Dermis microvascular lymphatic vessel endothelial cell (primary cell): ENCODE results near the gene ZGRF1. TPM values are rescaled to one million over a fixed set of nuclear protein-coding genes. Genes with fewer than 3 reads are reported as not detected.
A peak's percentile ranks its signal among the peaks of the same experiment; 100 is the strongest.
"Not testable (repeated sequence)": the region's sequence is repeated elsewhere in the genome, so short reads cannot be mapped to it uniquely, and the experiment has no call there.

Experiments
- DNase-seq, 2 donors: peaks; one replicate each; pipeline versions ENCODE4 v3.0.0 to v3.0.0-alpha.2; 2010; ENCODE audit warnings: low read depth in 2 of 2
- total RNA-seq: library from RNA; depleted of rRNA; stranded (reverse); fragments of >200 nt; gene quantifications from 2 replicates; pipeline ENCODE4 v1.2.1, GENCODE V29; 2014

ZGRF1 gene
- 6.2 and 8.1 TPM in 2 replicates for total RNA-seq

DNA sequence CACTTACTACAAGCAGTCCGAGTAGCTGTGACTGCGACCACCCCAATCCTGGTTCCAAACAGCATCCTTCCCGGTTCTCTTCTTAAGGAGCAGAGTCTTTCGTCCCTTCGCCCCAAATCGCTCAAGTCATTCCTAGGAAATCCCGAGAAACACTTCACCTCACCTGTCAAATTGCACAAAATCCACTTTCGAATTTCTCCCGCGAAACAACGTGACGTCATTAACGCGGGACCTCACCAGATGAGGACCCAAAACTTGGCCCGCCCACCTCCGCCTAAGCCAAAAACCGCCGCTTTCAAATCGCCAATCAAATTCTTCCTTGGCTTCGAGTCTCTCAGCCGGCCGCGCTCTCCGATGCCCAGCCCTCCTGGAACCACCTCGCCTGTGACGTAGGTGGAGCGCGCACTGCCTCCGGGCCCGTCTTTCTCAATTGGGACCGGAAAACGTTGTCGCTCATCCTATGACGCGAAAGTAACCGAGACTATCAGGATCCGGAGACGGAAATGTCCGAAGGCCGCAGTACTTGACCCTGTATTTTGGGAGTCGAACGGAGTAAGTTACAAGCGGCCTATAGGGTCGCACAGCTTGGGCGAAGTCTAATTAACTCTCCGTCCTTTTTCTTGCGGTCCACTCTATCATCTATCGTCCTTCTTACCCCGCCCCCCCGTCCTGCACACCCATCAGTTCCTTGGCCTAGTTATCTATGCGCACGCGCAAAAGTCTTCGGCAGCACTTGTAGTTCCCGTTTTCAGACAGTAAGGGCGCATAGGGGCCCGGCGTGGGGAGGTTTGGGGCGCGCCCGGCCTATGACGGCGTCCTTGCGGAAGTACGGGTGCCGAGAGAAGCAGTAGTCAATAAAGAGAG is at the start of gene ZGRF1, which contains the start of gene LARP7:
TSS of gene ZGRF1 (minus strand) at position 222 of the 864 bp plus-strand sequence. CDS start 3,733 bp downstream, outside the sequence.
TSS of gene LARP7 (plus strand) at position 456 of the 864 bp plus-strand sequence. CDS start 7,527 bp downstream, outside the sequence.
- peak; percentile 99 to 100 for DNase-seq

- no peak for DNase-seq
Measured at GRCh38 chr4:112680996-112681395, 44.3 kb upstream of the ZGRF1 start.

DNA sequence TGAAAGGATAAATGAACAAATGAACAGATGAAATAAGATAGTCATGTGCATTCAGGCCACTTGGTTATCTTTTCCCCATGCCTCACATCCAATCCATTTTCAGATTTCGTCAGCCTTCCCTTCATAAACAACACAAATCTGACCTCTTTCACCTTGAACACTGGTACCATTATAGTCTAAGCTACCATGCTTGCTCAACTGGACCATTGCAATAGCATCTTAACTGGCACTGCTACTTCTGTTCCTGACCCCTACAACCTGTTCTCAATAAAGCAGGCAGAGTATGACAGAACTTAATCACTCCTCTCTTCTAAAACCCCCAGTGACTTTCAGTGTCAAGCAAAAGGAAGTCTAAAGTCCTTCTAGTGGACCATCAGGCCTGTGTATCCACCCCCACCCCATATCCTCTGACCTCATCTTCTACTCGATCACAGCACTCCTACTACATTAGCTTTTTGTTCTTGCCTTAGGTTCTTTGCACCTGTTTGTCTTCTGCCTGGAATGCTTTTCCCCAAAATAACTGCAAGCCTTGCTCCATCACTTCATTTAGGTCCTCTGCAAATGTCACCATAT is 40.9 kb upstream of the ZGRF1 start:
- no peak for DNase-seq

DNA sequence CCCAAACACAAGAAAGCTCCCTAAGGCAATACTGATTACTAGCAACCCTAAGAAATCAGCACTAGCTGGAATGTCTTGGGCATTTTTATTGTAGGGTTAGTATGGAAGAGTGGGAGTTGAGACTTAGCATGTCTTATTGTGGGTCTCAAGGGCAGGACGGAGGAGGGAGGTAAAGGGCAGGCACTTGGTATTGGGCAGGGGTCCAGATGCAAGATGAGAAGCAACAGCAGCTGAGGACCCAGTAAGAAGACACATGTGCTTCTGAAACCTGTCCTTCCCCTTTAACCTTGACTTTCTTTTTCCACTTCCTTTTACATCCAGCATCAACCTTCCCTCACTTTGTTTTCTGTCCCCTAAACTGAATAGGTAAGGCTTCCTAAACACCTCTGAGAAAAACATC is 37.7 kb upstream of the ZGRF1 start:
- no peak for DNase-seq

GRCh38 chr4:112673686-112674085 is 37.0 kb upstream of the ZGRF1 start:
- no peak for DNase-seq

GRCh38 chr4:112673076-112673475 is 36.4 kb upstream of the ZGRF1 start:
- DNase-seq, result no peak

DNA sequence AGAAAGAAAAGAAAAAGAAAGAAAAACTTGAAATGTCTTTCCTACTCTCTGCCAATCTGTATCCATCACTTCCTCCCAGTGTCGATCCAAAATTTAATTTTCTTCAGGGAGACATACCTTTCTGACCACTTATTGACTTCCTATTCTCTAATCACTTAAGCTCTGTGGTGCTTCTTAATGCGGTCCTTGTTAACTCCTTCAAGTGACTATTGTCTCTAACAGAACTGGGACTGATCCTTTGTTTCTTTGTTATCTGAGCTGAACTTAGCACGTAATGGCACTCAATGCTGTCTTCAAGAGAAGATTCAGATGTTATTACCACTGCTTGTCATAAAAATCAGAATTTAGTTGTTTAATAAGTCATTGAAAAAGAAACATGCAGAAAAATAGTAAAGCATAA is 31.4 kb upstream of the ZGRF1 start:
- DNase-seq, result no peak

DNA sequence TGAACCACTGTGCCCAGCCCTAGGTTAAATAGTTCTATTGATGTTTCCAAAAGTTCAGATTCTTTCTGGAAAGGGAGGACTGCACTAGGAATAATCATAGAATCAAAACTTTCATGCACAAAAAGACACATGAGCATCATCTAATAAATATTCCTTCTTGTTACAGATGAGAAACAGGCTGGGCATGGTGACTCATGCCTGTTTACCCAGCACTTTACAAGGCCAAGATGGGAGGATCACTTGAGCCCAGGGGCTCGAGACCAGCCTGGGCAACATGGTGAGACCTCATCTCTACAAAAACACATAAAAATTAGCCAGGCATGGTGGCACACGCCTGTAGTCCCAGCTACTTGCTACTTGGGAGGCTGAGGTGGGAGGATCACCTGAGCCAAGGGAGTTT is 27.9 kb upstream of the ZGRF1 start:
- DNase-seq, result no peak

DNA sequence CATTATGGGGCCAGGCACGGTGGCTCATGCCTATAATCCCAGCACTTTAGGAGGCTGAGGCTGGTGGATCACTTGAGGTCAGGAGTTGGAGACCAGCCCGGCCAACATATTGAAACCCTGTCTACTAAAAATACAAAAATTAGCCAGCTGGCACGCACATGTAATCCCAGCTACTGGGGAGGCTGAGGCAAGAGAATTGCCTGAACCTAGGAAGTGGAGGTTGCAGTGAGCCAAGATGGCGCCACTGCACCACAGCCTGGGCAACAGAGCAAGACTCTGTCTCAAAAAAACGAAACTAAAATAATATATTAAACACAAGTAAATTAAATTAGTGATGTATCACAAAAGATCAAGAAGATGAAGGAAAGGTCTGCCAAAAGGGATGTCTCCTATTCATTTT is 19.4 kb upstream of the ZGRF1 start:
- DNase-seq, result not testable (repeated sequence)

GRCh38 chr4:112655270-112655669 is 18.6 kb upstream of the ZGRF1 start:
- DNase-seq, result no peak

DNA sequence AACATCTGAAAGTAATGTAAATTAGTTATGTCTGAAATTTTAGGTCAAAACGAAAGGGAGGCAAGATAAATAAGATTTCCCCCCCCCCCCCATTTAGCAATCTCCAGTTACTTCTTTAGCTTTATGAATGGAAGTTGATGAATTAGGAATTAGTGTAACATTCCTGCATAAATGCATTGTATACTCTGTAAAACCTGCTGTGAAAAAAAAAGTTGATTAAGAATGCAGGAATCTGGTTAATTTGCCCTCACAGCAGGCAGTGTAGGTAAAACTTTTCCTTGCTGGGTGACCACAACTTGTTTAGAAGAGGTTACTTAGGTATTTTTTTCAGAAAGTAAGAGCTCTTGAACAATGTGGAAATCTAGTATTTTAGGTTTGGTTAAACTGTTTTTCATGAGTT is 15.5 kb upstream of the ZGRF1 start:
- no peak for DNase-seq

DNA sequence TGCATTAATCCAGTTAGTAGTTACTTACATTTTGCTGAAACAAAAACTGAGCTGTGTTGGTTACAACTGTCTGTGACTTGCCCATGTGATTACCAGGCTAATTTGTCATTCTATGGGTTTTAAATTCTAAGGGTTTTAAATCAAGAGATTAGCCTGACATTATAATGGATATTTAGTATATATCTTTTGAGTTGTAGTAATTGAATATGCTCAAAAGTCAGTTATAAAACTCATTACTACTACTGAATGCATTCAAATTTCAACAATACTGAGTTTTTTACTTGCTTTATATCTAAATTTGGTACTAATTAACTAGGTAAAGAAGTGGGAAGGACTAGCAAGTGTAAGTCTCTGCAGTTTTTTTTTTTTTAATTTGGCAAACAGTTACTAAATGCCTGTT is 14.9 kb upstream of the ZGRF1 start:
- no peak for DNase-seq

- no peak for DNase-seq
Measured at GRCh38 chr4:112650332-112650731, 13.6 kb upstream of the ZGRF1 start.

DNA sequence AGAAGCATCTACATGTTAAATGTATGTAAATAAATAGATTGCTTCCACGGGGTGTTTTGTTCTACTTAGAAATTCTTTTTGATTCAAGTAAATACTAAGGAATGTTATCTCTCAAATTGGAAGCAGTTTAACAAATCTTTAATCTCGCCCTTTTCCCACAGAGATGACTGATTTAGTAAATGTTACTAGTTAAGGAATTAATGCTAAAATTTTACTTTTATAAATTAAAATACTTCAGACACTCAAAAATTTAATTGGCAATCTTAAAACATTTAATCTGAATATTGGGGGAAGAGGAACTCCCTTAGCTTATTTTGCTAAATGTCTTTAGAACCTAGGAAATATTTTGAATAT is 12.3 kb upstream of the ZGRF1 start:
- no peak for DNase-seq

DNA sequence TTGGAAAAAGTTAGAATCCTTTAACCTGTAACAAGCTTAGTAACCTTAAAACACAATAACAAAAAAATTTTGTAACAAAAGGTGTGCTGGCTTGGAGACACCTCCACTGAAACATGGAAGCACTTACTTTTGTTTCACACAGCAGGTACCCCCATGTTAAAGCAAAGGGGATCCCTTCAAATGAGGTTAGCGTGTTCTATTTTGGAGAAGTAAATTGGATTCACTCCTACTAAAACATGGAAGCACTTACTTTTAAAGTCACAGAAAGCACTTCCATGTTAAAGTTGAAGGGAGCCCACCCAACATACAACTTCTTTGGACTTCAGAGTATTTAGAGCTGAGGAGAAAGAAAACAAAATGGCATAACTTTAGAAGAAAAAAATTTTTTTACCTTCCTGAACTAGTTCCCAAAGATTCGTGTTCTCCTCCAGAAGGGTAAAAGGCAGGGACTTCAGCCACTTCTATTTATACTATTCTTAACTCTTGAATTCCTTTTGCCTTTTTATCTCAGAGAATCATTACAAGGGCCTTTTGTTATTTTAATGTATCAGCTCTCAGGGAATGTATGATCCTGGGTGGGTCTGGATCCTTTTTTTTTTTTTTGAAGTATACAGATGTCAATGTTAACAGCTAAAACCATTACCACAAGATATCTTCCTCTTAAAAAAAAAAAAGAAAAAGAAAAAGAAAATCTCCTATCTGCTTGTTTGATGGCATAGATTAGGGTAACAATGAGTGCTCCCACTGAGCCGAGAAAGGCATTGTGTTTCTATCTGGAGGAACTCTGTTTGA is 11.8 kb upstream of the ZGRF1 start:
- no peak for DNase-seq

DNA sequence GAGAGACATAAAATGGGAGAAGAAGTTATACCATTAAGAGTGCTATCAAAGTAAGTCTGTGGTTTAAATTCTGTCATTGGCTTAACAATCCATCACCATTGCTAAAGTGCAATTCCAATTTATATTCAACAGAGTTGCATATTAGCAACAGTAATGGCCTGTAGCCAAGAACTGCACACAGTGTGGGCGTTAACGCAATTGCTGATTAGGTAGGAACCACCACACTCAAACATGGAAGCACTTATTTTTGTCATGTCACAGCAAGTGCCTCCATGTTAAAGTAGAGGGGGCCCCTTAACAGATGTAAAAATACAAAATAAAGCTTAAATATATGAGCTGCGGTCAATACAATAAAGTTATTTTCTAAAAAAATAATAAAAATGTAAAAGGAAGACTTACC is 11.1 kb upstream of the ZGRF1 start:
- DNase-seq, result no peak

GRCh38 chr4:112646632-112647537 is 10.2 kb upstream of the ZGRF1 start:
- no peak for DNase-seq

- DNase-seq, result no peak
Measured at GRCh38 chr4:112645541-112646329, 9.0 kb upstream of the ZGRF1 start.

GRCh38 chr4:112644595-112645535 is 8.2 kb upstream of the ZGRF1 start:
- DNase-seq, result not testable (repeated sequence)
